DOHH2 (cell line): Measurements from ENCODE around the gene SMARCA5.

Experiments
- H3F3A ChIP-seq: fragments of 200-600 bp; sonication (generic), shearing (Covaris generic); 2 replicates; pipeline ENCODE4 v1.6.0; 2016; ENCODE audit warnings: antibody characterized with exemption, mild to moderate bottlenecking; ENCODE audit not compliant: control insufficient read depth, insufficient read depth
- H3K27ac ChIP-seq: fragments of 200-600 bp; sonication (generic); 2 replicates; pipeline ENCODE4 v1.5.1; 2014; ENCODE audit warnings: low read depth, mild to moderate bottlenecking, low read length, moderate library complexity
- H3K27me3 ChIP-seq: fragments of 200-600 bp; sonication (generic); 2 replicates; pipeline ENCODE4 v1.6.1; 2014; ENCODE audit warnings: mild to moderate bottlenecking, low read length, mixed read lengths; ENCODE audit not compliant: control insufficient read depth
- H3K36me3 ChIP-seq: fragments of 200-600 bp; sonication (generic); 2 replicates; pipeline ENCODE4 v1.6.1; 2014; ENCODE audit warnings: mild to moderate bottlenecking, low read length, moderate library complexity, mixed read lengths; ENCODE audit not compliant: control insufficient read depth
- H3K4me1 ChIP-seq: fragments of 200-600 bp; sonication (generic); 2 replicates; pipeline ENCODE4 v1.6.1; 2014; ENCODE audit warnings: mild to moderate bottlenecking, low read length, mixed read lengths; ENCODE audit not compliant: control insufficient read depth
- H3K4me2 ChIP-seq: fragments of 200-600 bp; sonication (generic); 2 replicates; pipeline ENCODE4 v1.6.0; 2014; ENCODE audit warnings: mild to moderate bottlenecking, low read length, moderate library complexity
- H3K4me3 ChIP-seq: fragments of 200-600 bp; sonication (generic); 2 replicates; pipeline ENCODE4 v1.5.1; 2014; ENCODE audit warnings: mild to moderate bottlenecking, low read length, mixed read lengths
- H3K79me2 ChIP-seq: fragments of 200-600 bp; sonication (generic); 2 replicates; pipeline ENCODE4 v1.6.1; 2014; ENCODE audit warnings: mild to moderate bottlenecking, low read length, mixed read lengths; ENCODE audit not compliant: control insufficient read depth
- H3K9me2 ChIP-seq: fragments of 200-600 bp; sonication (generic); replicated peaks from 2 replicates; pipeline ENCODE4 v1.6.1; 2014; ENCODE audit warnings: mild to moderate bottlenecking, low read length, mixed read lengths; ENCODE audit not compliant: control insufficient read depth
- H3K9me3 ChIP-seq: fragments of 200-600 bp; sonication (generic); 2 replicates; pipeline ENCODE4 v1.6.1; 2014; ENCODE audit warnings: antibody characterized with exemption, low read length, mixed read lengths; ENCODE audit not compliant: control insufficient read depth, insufficient read depth
- H4K20me1 ChIP-seq: fragments of 200-600 bp; sonication (generic); 2 replicates; pipeline ENCODE4 v1.6.0; 2014; ENCODE audit warnings: low read depth, mild to moderate bottlenecking, antibody characterized with exemption, low read length, moderate library complexity; ENCODE audit not compliant: control insufficient read depth, insufficient read depth
- CTCF ChIP-seq: fragments of 200-600 bp; sonication (generic); IDR thresholded peaks from one replicate; pipeline ENCODE4 v1.5.1; 2014; ENCODE audit warnings: antibody characterized with exemption, mild to moderate bottlenecking, low read depth, low read length; ENCODE audit not compliant: poor library complexity, severe bottlenecking
- EZH2phosphoT487 ChIP-seq: fragments of 200-600 bp; sonication (generic); IDR thresholded peaks from 2 replicates; pipeline ENCODE4 v1.6.1; 2017; ENCODE audit warnings: borderline replicate concordance, mild to moderate bottlenecking, antibody characterized with exemption, low read length, moderate library complexity, mixed read lengths

SMARCA5 gene

GRCh38 chr4:143488687-143489086, 24.8 kb upstream of the SMARCA5 start:
- no peaks in the 10 kb centered on the region for H3K27me3 ChIP-seq
- H4K20me1 ChIP-seq: no peaks in the 10 kb centered on the region
- no peak overlapping the region for H3K4me2 ChIP-seq
- no peaks in the 10 kb centered on the region for H3K4me1 ChIP-seq
- no peaks in the 10 kb centered on the region for H3K36me3 ChIP-seq
- no peak overlapping the region for H3K4me3 ChIP-seq
- H3K79me2 ChIP-seq: no peaks in the 10 kb centered on the region
- no peak overlapping the region for H3K27ac ChIP-seq
- H3F3A ChIP-seq: no peaks in the 10 kb centered on the region
- TF ChIP-seq CTCF: no peak
- no peak for TF ChIP-seq EZH2phosphoT487
- H3K9me2 ChIP-seq: no peaks in the 10 kb centered on the region
- H3K9me3 ChIP-seq: no peaks in the 10 kb centered on the region

- H4K20me1 ChIP-seq: no peaks in the 10 kb centered on the region
Measured at GRCh38 chr4:143489106-143489505, 24.4 kb upstream of the SMARCA5 start.

GRCh38 chr4:143498021-143498420, 15.5 kb upstream of the SMARCA5 start:
- Histone ChIP-seq H3K9me3 (no peaks in the 10 kb centered on the region), H3K79me2 (no peaks in the 10 kb centered on the region), H3K36me3 (no peaks in the 10 kb centered on the region), H3K9me2 (no peaks in the 10 kb centered on the region), H3K4me3 (no peak overlapping the region), H3K27me3 (no peaks in the 10 kb centered on the region), H3K27ac (no peak overlapping the region), H4K20me1 (no peaks in the 10 kb centered on the region), H3K4me2 (no peak overlapping the region), H3K4me1 (no peaks in the 10 kb centered on the region), H3F3A (no peaks in the 10 kb centered on the region)
- TF ChIP-seq EZH2phosphoT487 (no peak), CTCF (no peak)

More at GRCh38 chr4:143489106-143489505, 24.4 kb upstream of the SMARCA5 start:
- Histone ChIP-seq H3F3A (no peaks in the 10 kb centered on the region), H3K79me2 (no peaks in the 10 kb centered on the region), H3K27ac (no peak overlapping the region), H3K4me2 (no peak overlapping the region), H3K9me3 (no peaks in the 10 kb centered on the region), H3K4me1 (no peaks in the 10 kb centered on the region), H3K4me3 (no peak overlapping the region), H3K27me3 (no peaks in the 10 kb centered on the region), H3K9me2 (no peaks in the 10 kb centered on the region), H3K36me3 (no peaks in the 10 kb centered on the region)
- TF ChIP-seq EZH2phosphoT487 (no peak), CTCF (no peak)

GRCh38 chr4:143502231-143502630, 11.3 kb upstream of the SMARCA5 start:
- TF ChIP-seq CTCF: no peak
- TF ChIP-seq EZH2phosphoT487: no peak
- Histone ChIP-seq H3K36me3 (no peaks in the 10 kb centered on the region), H3K27ac (no peak overlapping the region), H3K27me3 (no peaks in the 10 kb centered on the region), H3F3A (no peaks in the 10 kb centered on the region), H3K79me2 (no peaks in the 10 kb centered on the region), H3K4me2 (no peak overlapping the region), H3K9me3 (no peaks in the 10 kb centered on the region), H3K4me3 (no peak overlapping the region), H3K4me1 (no peaks in the 10 kb centered on the region), H4K20me1 (no peaks in the 10 kb centered on the region), H3K9me2 (no peaks in the 10 kb centered on the region)
